ENCODE results near the gene COPG2. TPM values are rescaled to one million over a fixed set of nuclear protein-coding genes. Genes with fewer than 3 reads are reported as not detected.

Gene COPG2
- total and polyA plus RNA-seq, 2 of the 13 experiments (the other 11 are each of a cell fraction or from before 2014, with no cell fraction given) = 14.1 to 17.7 TPM

DNA sequence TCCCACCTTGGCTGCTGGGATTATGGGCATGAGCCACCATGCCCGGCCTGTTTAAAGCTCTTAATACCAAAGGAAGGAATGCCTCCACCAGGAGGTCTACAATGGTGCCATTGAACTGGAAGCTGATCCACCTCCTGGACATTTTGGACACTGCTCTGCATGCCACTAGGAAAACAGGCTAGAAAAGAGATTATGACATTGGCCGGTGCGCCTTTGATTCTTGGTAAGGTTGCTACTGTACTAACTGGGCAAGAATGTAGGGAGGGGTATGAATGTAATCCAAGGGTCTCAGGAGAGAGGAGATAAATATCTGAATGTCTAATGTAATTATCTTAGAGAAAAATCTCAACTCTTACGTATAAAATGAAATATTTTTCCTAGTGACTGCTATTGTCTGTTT is 39.5 kb upstream of the COPG2 start (continued):
- TF ChIP-seq SP4 (CRISPR knock-in tag; IDR thresholded peaks at IDR 0.05) (no peak), THAP11 (CRISPR knock-in tag; IDR thresholded peaks at IDR 0.05) (no peak), ZNF263 (CRISPR knock-in tag; IDR thresholded peaks at IDR 0.05) (no peak), ZKSCAN1 (IDR thresholded peaks at IDR 0.05; ENCODE audit: low read length) (no peak), NRL (CRISPR knock-in tag; IDR thresholded peaks at IDR 0.05; ENCODE audit: borderline replicate concordance) (no peak)
- TF ChIP-seq, protein P1, sequence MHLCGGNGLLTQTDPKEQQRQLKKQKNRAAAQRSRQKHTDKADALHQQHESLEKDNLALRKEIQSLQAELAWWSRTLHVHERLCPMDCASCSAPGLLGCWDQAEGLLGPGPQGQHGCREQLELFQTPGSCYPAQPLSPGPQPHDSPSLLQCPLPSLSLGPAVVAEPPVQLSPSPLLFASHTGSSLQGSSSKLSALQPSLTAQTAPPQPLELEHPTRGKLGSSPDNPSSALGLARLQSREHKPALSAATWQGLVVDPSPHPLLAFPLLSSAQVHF (CRISPR knock-in tag; IDR thresholded peaks at IDR 0.05) = no peak

DNA sequence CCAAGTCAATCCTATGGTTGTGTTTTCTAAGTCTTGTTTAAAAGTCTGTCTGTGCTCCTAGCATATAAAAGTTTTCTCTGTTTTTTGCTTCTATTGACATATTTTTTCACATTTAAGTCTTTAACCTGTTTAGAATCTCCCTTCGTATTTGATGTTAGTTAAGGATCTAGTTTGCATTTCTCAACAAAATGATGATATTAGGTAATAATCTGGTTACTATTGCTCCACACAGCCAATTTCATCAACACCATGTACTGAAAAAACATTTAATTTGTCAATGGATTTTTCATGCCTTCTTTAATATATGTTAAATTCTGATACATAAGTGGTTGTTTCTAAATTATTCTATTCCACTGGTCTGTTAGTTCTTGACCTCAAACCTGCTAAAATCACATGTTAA is 35.3 kb upstream of the COPG2 start:
- H3K79me2 ChIP-seq (ENCODE audit: insufficient read depth, low read length) = no peaks in the 10 kb centered on the region
- no peak overlapping the region for H3K4me3 ChIP-seq (replicated peaks in 1 of 3; ENCODE audit: insufficient read depth in 1 of 3, low read depth in 2 of 3, low read length in 3 of 3)
- ATAC-seq (no peak), DNase-seq (ENCODE audit: low spot score) (no peak), FAIRE-seq (no peak)
- H3K4me2 ChIP-seq (ENCODE audit: low read depth, low read length) = no peak overlapping the region
- CTCF ChIA-PET (ENCODE audit: low intra/inter-chr PET ratio, low total read pairs) = no interaction called here
- no peaks in the 10 kb centered on the region for H4K20me1 ChIP-seq (ENCODE audit: insufficient read depth, low read length)
- H3K27me3 ChIP-seq (ENCODE audit: control insufficient read depth in 1 of 2, insufficient read depth in 2 of 2, low read length in 2 of 2) = peaks cover 0 to 5% of the 10 kb centered on the region in 2 experiments; a peak in 1 of 5 replicates
- BruUV-seq (replicated peaks) = no TSS peak
- intact Hi-C loops (cut with micrococcal nuclease; ENCODE audit: unreplicated experiment) (no loop called here), in situ Hi-C loops (cut with HindIII; ENCODE audit: extremely low pct_ligation_motif_present, low pct_unique_long_range_greater_than_20kb) (no loop called here)
- no peaks in the 10 kb centered on the region for H3K9me3 ChIP-seq (ENCODE audit: low read length)
- WGBS (ENCODE audit: low lambda C conversion rate) = 2% methylated on average over 1 of the region's 1 CpG
- H3K27ac ChIP-seq (ENCODE audit: extremely low read length, insufficient read depth, low read length) = no peak overlapping the region
- H3K9ac ChIP-seq (ENCODE audit: insufficient read depth, low read depth, low read length) = no peak overlapping the region
- no peaks in the 10 kb centered on the region for H3K4me1 ChIP-seq (ENCODE audit: insufficient read depth, low read length)
- no peaks in the 10 kb centered on the region for H3K36me3 ChIP-seq (replicated peaks in 1 of 2; ENCODE audit: control insufficient read depth in 1 of 2, insufficient read depth in 2 of 2, low read length in 2 of 2)
- no peak overlapping the region for H2AFZ ChIP-seq (ENCODE audit: low read length)
- POLR2A ChIA-PET = no interaction called here
- TF ChIP-seq, protein P2, sequence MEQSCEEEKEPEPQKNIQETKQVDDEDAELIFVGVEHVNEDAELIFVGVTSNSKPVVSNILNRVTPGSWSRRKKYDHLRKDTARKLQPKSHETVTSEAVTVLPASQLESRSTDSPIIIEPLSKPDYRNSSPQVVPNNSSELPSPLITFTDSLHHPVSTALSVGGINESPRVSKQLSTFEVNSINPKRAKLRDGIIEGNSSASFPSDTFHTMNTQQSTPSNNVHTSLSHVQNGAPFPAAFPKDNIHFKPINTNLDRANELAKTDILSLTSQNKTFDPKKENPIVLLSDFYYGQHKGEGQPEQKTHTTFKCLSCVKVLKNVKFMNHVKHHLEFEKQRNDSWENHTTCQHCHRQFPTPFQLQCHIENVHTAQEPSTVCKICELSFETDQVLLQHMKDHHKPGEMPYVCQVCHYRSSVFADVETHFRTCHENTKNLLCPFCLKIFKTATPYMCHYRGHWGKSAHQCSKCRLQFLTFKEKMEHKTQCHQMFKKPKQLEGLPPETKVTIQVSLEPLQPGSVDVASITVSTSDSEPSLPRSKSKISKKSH (CRISPR knock-in tag; IDR thresholded peaks at IDR 0.05; ENCODE audit: borderline replicate concordance) = no peak
- TF ChIP-seq KDM1A (CRISPR knock-in tag; IDR thresholded peaks at IDR 0.05) (no peak), ZNF274 (CRISPR knock-in tag; IDR thresholded peaks at IDR 0.05) (no peak), ZSCAN22 (CRISPR knock-in tag; IDR thresholded peaks at IDR 0.05) (no peak), CAMTA2 (CRISPR knock-in tag; IDR thresholded peaks at IDR 0.05; ENCODE audit: borderline replicate concordance) (no peak), SALL2 (CRISPR knock-in tag; IDR thresholded peaks at IDR 0.05) (no peak), ZNF432 (CRISPR knock-in tag; IDR thresholded peaks at IDR 0.05; ENCODE audit: borderline replicate concordance) (no peak), PCBP2 (optimal IDR thresholded peaks at IDR 0.05; ENCODE audit: low read depth, low read length, poor library complexity, severe bottlenecking) (no peak), HMG20A (CRISPR knock-in tag; IDR thresholded peaks at IDR 0.05; ENCODE audit: borderline replicate concordance) (no peak), SMC3 (IDR thresholded peaks at IDR 0.05; ENCODE audit: low read length) (no peak), AGO2 (optimal IDR thresholded peaks at IDR 0.05; ENCODE audit: low read depth, low read length) (no peak), MYNN (CRISPR knock-in tag; IDR thresholded peaks at IDR 0.05; ENCODE audit: low read depth) (no peak), JARID2 (CRISPR knock-in tag; IDR thresholded peaks at IDR 0.05; ENCODE audit: insufficient replicate concordance) (no peak), ZNF512 (CRISPR knock-in tag; IDR thresholded peaks at IDR 0.05) (no peak), ZFP41 (CRISPR knock-in tag; IDR thresholded peaks at IDR 0.05; ENCODE audit: borderline replicate concordance) (no peak)
- TF ChIP-seq, protein P3, sequence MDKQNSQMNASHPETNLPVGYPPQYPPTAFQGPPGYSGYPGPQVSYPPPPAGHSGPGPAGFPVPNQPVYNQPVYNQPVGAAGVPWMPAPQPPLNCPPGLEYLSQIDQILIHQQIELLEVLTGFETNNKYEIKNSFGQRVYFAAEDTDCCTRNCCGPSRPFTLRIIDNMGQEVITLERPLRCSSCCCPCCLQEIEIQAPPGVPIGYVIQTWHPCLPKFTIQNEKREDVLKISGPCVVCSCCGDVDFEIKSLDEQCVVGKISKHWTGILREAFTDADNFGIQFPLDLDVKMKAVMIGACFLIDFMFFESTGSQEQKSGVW (CRISPR knock-in tag; IDR thresholded peaks at IDR 0.05; ENCODE audit: borderline replicate concordance) = no peak
